ENCODE results near the gene SLC6A18. TPM values are rescaled to one million over a fixed set of nuclear protein-coding genes. Genes with fewer than 3 reads are reported as not detected.

SLC6A18 gene
- polyA plus RNA-seq, 1 donor (not counting 4 experiments of a cell fraction or from before 2014, with no cell fraction given), result not detected

DNA sequence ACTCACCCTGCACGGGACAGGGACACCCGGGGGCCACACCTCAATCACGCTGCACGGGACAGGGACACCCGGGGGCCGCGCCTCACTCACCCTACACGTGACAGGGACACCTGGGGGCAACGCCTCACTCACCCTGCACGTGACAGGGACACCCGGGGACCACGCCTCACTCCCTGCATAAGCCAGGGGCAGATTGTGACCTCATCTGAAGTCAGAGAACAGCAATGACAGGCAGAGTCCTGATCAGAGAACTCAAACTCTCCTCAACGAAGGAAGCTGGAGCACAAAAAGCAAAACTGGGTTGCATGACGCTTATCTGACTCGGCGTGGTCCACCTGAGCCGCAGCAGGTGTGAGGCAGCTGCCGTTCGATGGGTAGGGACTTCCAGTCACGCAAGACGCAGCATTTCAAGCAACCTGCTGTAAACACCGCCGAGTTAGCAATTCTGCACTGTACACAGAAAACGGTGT is 66.5 kb downstream of the SLC6A18 start:
- H3K9me3 ChIP-seq (ENCODE audit: control insufficient read depth, low read depth, low read length), result peaks cover 6% of the 10 kb centered on the region
- no peaks in the 10 kb centered on the region for H3K4me1 ChIP-seq (ENCODE audit: control insufficient read depth, extremely low read depth, insufficient read depth, low read length)
- no peak overlapping the region for H3K9ac ChIP-seq (ENCODE audit: control insufficient read depth, extremely low read depth, insufficient read depth, low read length)
- TF ChIP-seq, protein P1, sequence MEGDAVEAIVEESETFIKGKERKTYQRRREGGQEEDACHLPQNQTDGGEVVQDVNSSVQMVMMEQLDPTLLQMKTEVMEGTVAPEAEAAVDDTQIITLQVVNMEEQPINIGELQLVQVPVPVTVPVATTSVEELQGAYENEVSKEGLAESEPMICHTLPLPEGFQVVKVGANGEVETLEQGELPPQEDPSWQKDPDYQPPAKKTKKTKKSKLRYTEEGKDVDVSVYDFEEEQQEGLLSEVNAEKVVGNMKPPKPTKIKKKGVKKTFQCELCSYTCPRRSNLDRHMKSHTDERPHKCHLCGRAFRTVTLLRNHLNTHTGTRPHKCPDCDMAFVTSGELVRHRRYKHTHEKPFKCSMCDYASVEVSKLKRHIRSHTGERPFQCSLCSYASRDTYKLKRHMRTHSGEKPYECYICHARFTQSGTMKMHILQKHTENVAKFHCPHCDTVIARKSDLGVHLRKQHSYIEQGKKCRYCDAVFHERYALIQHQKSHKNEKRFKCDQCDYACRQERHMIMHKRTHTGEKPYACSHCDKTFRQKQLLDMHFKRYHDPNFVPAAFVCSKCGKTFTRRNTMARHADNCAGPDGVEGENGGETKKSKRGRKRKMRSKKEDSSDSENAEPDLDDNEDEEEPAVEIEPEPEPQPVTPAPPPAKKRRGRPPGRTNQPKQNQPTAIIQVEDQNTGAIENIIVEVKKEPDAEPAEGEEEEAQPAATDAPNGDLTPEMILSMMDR (optimal IDR thresholded peaks at IDR 0.05 in 1 of 3, IDR thresholded peaks at IDR 0.05 in 1 of 3, conservative IDR thresholded peaks at IDR 0.05 in 1 of 3; ENCODE audit: extremely low read depth in 1 of 3, insufficient read depth in 2 of 3, low read length in 3 of 3), result no peak
- no peak for TF ChIP-seq EZH2 (IDR thresholded peaks at IDR 0.05; ENCODE audit: low read length)
- H3K27ac ChIP-seq (ENCODE audit: control insufficient read depth, insufficient read depth, low read length), result no peak overlapping the region
- H4K20me1 ChIP-seq (ENCODE audit: control insufficient read depth, extremely low read depth, insufficient read depth, low read length), result no peaks in the 10 kb centered on the region
- DNase-seq (ENCODE audit: low read depth, low spot score) (no peak), FAIRE-seq (no peak)
- no peaks in the 10 kb centered on the region for H3K79me2 ChIP-seq (ENCODE audit: control insufficient read depth, insufficient read depth, low read length)
- H3K9me1 ChIP-seq (ENCODE audit: control insufficient read depth, extremely low read depth, insufficient read depth, low read length), result no peaks in the 10 kb centered on the region
- no peak overlapping the region for H3K4me3 ChIP-seq (ENCODE audit: control insufficient read depth in 2 of 3, extremely low read depth in 1 of 3, insufficient read depth in 2 of 3, low read depth in 1 of 3, low read length in 3 of 3)
- peaks cover 26% of the 10 kb centered on the region for H3K27me3 ChIP-seq (ENCODE audit: control insufficient read depth, extremely low read depth, insufficient read depth, low read length)
- dilution Hi-C loops (cut with MboI; ENCODE audit: extremely low pct_ligation_motif_present, low sequenced_read_pairs), result no loop called here
- H3K4me2 ChIP-seq (ENCODE audit: control insufficient read depth, extremely low read depth, insufficient read depth, low read depth, low read length), result no peak overlapping the region
- H3K36me3 ChIP-seq (ENCODE audit: control insufficient read depth in 2 of 2, extremely low read depth in 1 of 2, insufficient read depth in 2 of 2, low read length in 2 of 2), result no peaks in the 10 kb centered on the region
- H2AFZ ChIP-seq (ENCODE audit: control insufficient read depth, low read length), result no peak overlapping the region

DNA sequence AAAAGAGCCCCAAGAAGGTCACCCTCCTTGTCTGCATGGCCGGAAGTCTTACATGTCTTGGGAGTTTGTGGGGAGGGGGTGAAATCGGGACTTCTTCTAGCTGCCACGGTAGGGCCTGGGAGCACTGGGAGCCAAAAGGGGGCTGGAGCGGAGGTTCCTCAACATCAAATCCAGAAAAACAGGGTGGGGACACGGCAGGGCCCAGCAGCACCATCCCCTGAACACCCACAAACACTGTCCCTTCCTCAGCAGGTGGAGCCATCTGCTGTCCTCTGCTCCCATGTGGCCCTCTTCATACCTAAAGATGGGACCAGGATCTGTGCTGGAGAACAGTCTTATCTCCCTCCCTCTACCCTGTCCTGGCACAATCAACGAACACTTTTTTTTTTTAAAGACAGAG is 67.0 kb downstream of the SLC6A18 start:
- dilution Hi-C loops (cut with MboI; ENCODE audit: extremely low pct_ligation_motif_present, low sequenced_read_pairs), result no loop called here
- DNase-seq (ENCODE audit: low read depth, low spot score), result no peak

More for the DNA sequence above, 67.0 kb downstream of the SLC6A18 start:
- no peak for TF ChIP-seq EZH2 (IDR thresholded peaks at IDR 0.05; ENCODE audit: low read length)
- TF ChIP-seq, protein P1 (optimal IDR thresholded peaks at IDR 0.05 in 1 of 3, IDR thresholded peaks at IDR 0.05 in 1 of 3, conservative IDR thresholded peaks at IDR 0.05 in 1 of 3; ENCODE audit: extremely low read depth in 1 of 3, insufficient read depth in 2 of 3, low read length in 3 of 3), result no peak
- Histone ChIP-seq H4K20me1 (ENCODE audit: control insufficient read depth, extremely low read depth, insufficient read depth, low read length) (no peaks in the 10 kb centered on the region), H2AFZ (ENCODE audit: control insufficient read depth, low read length) (no peak overlapping the region), H3K4me2 (ENCODE audit: control insufficient read depth, extremely low read depth, insufficient read depth, low read depth, low read length) (no peak overlapping the region), H3K9ac (ENCODE audit: control insufficient read depth, extremely low read depth, insufficient read depth, low read length) (no peak overlapping the region), H3K36me3 (ENCODE audit: control insufficient read depth in 2 of 2, extremely low read depth in 1 of 2, insufficient read depth in 2 of 2, low read length in 2 of 2) (no peaks in the 10 kb centered on the region), H3K9me1 (ENCODE audit: control insufficient read depth, extremely low read depth, insufficient read depth, low read length) (no peaks in the 10 kb centered on the region), H3K27ac (ENCODE audit: control insufficient read depth, insufficient read depth, low read length) (no peak overlapping the region), H3K4me3 (ENCODE audit: control insufficient read depth in 2 of 3, extremely low read depth in 1 of 3, insufficient read depth in 2 of 3, low read depth in 1 of 3, low read length in 3 of 3) (no peak overlapping the region), H3K27me3 (ENCODE audit: control insufficient read depth, extremely low read depth, insufficient read depth, low read length) (peaks cover 26% of the 10 kb centered on the region), H3K9me3 (ENCODE audit: control insufficient read depth, low read depth, low read length) (peaks cover 6% of the 10 kb centered on the region), H3K79me2 (ENCODE audit: control insufficient read depth, insufficient read depth, low read length) (no peaks in the 10 kb centered on the region), H3K4me1 (ENCODE audit: control insufficient read depth, extremely low read depth, insufficient read depth, low read length) (no peaks in the 10 kb centered on the region)
- FAIRE-seq, result no peak
